AG04450 (cell line): ENCODE results near the gene EBF3. TPM values are rescaled to one million over a fixed set of nuclear protein-coding genes. Genes with fewer than 3 reads are reported as not detected.

Source experiments
- CTCF ChIA-PET: fragments of 300-600, 350-600 bp; formaldehyde crosslinking; extraction: SDS; loops from one replicate; lab custom pipeline; 2022; ENCODE audit warnings: antibody characterized with exemption, inconsistent platforms; lab: Charles Lee
- POLR2A ChIA-PET: fragments of 350-600 bp; formaldehyde crosslinking; extraction: SDS; loops from one replicate; lab custom pipeline; 2021; ENCODE audit warnings: antibody characterized with exemption, inconsistent platforms; lab: Yijun Ruan, JAX
- DNase-seq: peaks from one replicate; pipeline ENCODE4 v3.0.0-alpha.2; 2011; ENCODE audit warnings: low read depth, low spot score
- H3K27ac ChIP-seq: one replicate; pipeline ENCODE4 v1.5.1; 2012; ENCODE audit warnings: low read depth, low read length, control low read depth
- H3K27me3 ChIP-seq: one replicate; pipeline ENCODE4 v1.6.0; 2012; ENCODE audit warnings: low read length; ENCODE audit not compliant: control insufficient read depth, insufficient read depth
- H3K4me3 ChIP-seq: 2 replicates; pipeline ENCODE4 v1.5.1; 2011; ENCODE audit warnings: mild to moderate bottlenecking, low read depth, low read length, control low read depth
- H3K9me3 ChIP-seq: 2 replicates; pipeline ENCODE4 v1.5.1; 2012; ENCODE audit warnings: low read length; ENCODE audit not compliant: control insufficient read depth, insufficient read depth
- CTCF ChIP-seq: IDR thresholded peaks from 2 replicates; pipeline ENCODE4 v1.5.1; 2011; ENCODE audit warnings: low read depth, low read length, control low read depth, inconsistent platforms
- polyA plus RNA-seq: library from polyadenylated mRNA; depleted of rRNA; stranded (reverse); fragments of >200 nt; gene quantifications from 2 replicates; pipeline ENCODE4 v1.2.3, GENCODE V29; 2011

EBF3 gene
- polyA plus RNA-seq, 1 experiment = 0.01 TPM

GRCh38 chr10:129864082-129864481, 100.0 kb downstream of the EBF3 start:
- Histone ChIP-seq H3K27ac (no peak overlapping the region), H3K9me3 (peaks cover 78% of the 10 kb centered on the region), H3K27me3 (no peaks in the 10 kb centered on the region), H3K4me3 (no peak overlapping the region)
- DNase-seq = no peak
- POLR2A ChIA-PET = no interaction called here
- CTCF ChIA-PET = no interaction called here
- TF ChIP-seq CTCF = no peak

DNA sequence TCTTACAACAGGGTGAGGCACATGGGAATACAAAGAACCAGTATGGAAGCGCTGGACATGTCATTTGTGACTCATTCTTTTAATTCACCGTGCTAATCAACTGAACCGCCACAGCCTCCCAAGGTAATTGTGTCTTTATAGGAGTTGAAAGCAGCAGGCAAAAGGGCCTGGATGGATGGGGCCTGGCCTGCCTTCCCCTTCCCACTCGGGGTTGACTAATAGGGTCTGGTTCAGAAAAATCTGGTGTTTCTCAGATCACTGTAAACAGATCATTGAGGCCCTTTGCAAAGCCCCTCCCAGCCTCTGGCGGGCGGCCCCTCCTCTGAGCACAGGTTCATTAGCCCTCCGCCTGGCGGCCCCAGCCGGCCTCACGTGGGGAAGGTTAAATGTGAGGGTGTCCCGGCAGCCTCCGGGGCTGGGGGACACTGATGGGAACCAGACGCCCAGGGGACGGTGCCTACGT, 100.8 kb downstream of the EBF3 start:
- DNase-seq = no peak
- ChIA-PET CTCF (no interaction called here), POLR2A (no interaction called here)
- Histone ChIP-seq H3K27me3 (no peaks in the 10 kb centered on the region), H3K4me3 (no peak overlapping the region), H3K9me3 (peaks cover 77% of the 10 kb centered on the region), H3K27ac (no peak overlapping the region)
- no peak for TF ChIP-seq CTCF

- Histone ChIP-seq H3K27me3 (no peaks in the 10 kb centered on the region), H3K27ac (no peak overlapping the region), H3K4me3 (no peak overlapping the region), H3K9me3 (peaks cover 79% of the 10 kb centered on the region)
- DNase-seq = no peak
- no peak for TF ChIP-seq CTCF
- CTCF ChIA-PET = no interaction called here
- POLR2A ChIA-PET = no interaction called here
Measured at GRCh38 chr10:129861776-129862531, 102.1 kb downstream of the EBF3 start.

GRCh38 chr10:129860396-129860795, 103.7 kb downstream of the EBF3 start:
- TF ChIP-seq CTCF = no peak
- no peak overlapping the region for H3K27ac ChIP-seq
- DNase-seq = no peak
- H3K4me3 ChIP-seq = no peak overlapping the region
- H3K27me3 ChIP-seq = no peaks in the 10 kb centered on the region
- POLR2A ChIA-PET = no interaction called here
- H3K9me3 ChIP-seq = peaks cover 70% of the 10 kb centered on the region
- CTCF ChIA-PET = no interaction called here

DNA sequence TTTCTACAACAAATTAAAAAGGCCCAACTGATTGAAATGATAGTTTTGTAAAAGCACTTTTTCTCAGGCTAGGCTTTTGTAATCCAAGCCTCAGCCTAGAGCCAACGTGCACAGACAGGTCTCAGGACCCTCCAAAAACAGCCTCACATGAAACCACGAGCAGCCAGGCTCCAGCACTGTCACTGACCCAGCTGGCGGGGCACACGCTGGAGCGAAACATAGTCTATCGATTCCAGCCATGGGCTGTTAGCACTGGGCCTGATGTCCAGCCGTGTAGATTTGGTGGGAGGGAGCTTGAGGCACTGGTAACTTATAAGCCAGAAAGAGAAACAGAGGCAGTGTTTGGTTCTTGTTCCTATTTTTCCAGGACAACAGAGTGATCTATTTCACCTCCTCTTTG, 104.5 kb downstream of the EBF3 start:
- POLR2A ChIA-PET = no interaction called here
- CTCF ChIA-PET = no interaction called here
- Histone ChIP-seq H3K27ac (no peak overlapping the region), H3K27me3 (no peaks in the 10 kb centered on the region), H3K4me3 (no peak overlapping the region), H3K9me3 (peaks cover 70% of the 10 kb centered on the region)
- TF ChIP-seq CTCF = no peak
- DNase-seq = no peak
